Suprapubic skin (tissue), 4 donors: ENCODE data around the gene GFER. TPM values are rescaled to one million over a fixed set of nuclear protein-coding genes. Genes with fewer than 3 reads are reported as not detected.

Experiments used
- DNase-seq, 2 donors: peaks; one replicate each; pipeline ENCODE4 v3.0.0-alpha.2; 2019; ENCODE audit warnings: low spot score in 2 of 2
- H3K27ac ChIP-seq: fragments of 200-600 bp; sonication (generic); one replicate; pipeline ENCODE4 v1.5.1; 2019
- H3K27me3 ChIP-seq: fragments of 200-600 bp; sonication (generic); one replicate; pipeline ENCODE4 v1.5.1; 2019
- H3K36me3 ChIP-seq: fragments of 200-600 bp; sonication (generic); one replicate; pipeline ENCODE4 v1.5.1; 2019
- H3K4me1 ChIP-seq: fragments of 200-600 bp; sonication (generic); one replicate; pipeline ENCODE4 v1.5.1; 2019
- H3K4me3 ChIP-seq: fragments of 200-600 bp; sonication (generic); one replicate; pipeline ENCODE4 v1.5.1; 2019; ENCODE audit warnings: mild to moderate bottlenecking
- H3K9me3 ChIP-seq: fragments of 200-600 bp; sonication (generic); one replicate; pipeline ENCODE4 v1.5.1; 2019
- CTCF ChIP-seq, 2 donors: fragments of 200-600 bp in 1 of 2; fragments of 450-650 bp in 1 of 2; sonication (generic) in 1 of 2; IDR thresholded peaks; one replicate each; pipeline ENCODE4 v1.5.1; 2016 to 2019; ENCODE audit warnings: antibody characterized with exemption in 2 of 2, mild to moderate bottlenecking in 1 of 2, moderate library complexity in 1 of 2
- EP300 ChIP-seq: sonication (generic); formaldehyde crosslinking; IDR thresholded peaks from one replicate; pipeline ENCODE4 v1.6.1; 2017; ENCODE audit warnings: antibody characterized with exemption
- POLR2A ChIP-seq, 2 donors: fragments of 450-650 bp; IDR thresholded peaks; one replicate each; pipeline ENCODE4 v1.6.1; 2017; ENCODE audit warnings: antibody characterized with exemption in 2 of 2, mild to moderate bottlenecking in 2 of 2, moderate library complexity in 2 of 2
- POLR2AphosphoS5 ChIP-seq, 3 donors: sonication (generic); formaldehyde crosslinking; IDR thresholded peaks; one replicate each; pipeline ENCODE4 v1.6.1; 2017; ENCODE audit warnings: antibody characterized with exemption in 3 of 3
- WGBS: methylation state at CpG from one replicate; pipeline ENCODE4 v1.1.5; 2018; 5-methylcytosine and 5-hydroxymethylcytosine counted together
- total RNA-seq, 4 donors: library from RNA; depleted of rRNA; stranded (reverse); fragments of >200 nt; gene quantifications; one replicate each; pipeline ENCODE4 v1.1.0, GENCODE V29; 2016

Gene GFER
- total RNA-seq, 4 donors from 2014 or later: 7.0 to 11.2 (median 9.5) TPM

DNA sequence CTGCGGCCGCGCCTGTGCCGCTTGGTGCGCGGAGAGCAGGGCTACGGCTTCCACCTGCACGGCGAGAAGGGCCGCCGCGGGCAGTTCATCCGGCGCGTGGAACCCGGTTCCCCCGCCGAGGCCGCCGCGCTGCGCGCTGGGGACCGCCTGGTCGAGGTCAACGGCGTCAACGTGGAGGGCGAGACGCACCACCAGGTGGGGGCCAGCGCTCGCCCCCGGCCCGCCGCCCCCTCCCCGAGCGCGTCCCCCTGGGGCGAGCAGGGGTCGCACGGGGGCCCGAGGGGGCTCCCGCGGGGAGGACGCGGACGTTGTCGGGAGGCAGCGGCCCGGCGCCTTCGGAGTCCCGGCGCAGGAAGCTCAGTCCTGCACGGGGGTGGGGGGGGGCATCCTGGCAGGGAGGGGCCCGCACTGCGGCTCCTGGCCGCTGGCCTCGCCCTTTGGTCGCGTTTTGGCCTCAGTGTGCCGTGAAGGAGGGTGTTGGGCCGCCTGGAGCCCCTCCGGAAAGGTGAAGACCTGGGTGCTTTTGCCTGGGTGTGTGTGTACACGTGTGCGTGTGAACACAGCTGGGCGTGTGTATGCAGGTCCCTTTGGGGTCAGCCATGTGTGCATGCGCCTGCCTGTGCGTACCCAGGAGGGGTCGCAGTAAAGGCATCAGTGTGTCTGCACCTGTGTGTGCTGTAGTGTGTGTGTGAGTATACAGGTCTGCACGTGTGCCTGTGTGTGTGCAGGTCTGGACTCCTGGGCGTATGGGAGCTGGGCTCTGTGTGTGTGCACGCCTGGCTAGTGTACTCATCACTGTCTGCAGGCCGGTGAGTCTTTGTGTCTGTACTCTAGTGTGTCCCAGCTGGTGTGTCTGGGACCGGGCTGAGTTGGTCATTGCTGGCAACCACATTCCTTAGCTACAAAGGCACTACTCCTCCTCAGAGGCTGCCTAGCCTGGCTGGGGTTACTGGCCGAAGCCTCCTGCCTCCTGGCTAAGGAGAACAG lies 43.3 kb downstream of the GFER start:
- WGBS: 49% methylated on average over 3 of the region's 76 CpGs
- H3K27me3 ChIP-seq: no peaks in the 10 kb centered on the region
- H3K9me3 ChIP-seq: no peaks in the 10 kb centered on the region
- no peak for DNase-seq
- no peaks in the 10 kb centered on the region for H3K36me3 ChIP-seq
- TF ChIP-seq POLR2AphosphoS5 (IDR thresholded peaks at IDR 0.05) (no peak), EP300 (no peak), CTCF (IDR thresholded peaks at IDR 0.05) (no peak), POLR2A (IDR thresholded peaks at IDR 0.05) (no peak)
- H3K4me3 ChIP-seq: peak overlapping the region; percentile 75
- H3K4me1 ChIP-seq: peaks cover 43% of the 10 kb centered on the region
- H3K27ac ChIP-seq: peak overlapping the region; percentile 23

DNA sequence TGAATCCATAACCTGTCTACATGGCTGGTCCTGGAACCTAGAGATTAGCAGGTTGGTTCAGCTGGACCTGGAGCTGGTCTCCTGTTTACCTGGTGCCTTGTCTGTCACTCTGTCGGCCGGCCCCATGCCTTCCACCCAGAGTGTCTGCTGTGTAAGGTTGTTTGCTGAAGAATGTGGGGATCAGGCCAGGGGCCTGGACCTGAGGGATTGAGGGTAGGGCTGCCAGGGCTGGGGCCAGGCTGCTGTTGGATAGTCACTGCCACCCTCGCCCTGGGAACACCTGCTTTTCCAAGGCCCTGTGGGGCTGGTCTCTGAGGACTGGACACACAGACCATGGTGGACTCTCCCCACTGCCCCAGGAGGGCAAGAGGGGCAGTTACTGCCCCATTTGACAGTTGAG lies 44.2 kb downstream of the GFER start:
- 40% methylated on average over 1 of the region's 3 CpGs for WGBS
- peak overlapping the region; percentile 75 for H3K4me3 ChIP-seq
- DNase-seq: no peak
- no peaks in the 10 kb centered on the region for H3K27me3 ChIP-seq
- no peaks in the 10 kb centered on the region for H3K9me3 ChIP-seq
- H3K27ac ChIP-seq: no peak overlapping the region
- peaks cover 43% of the 10 kb centered on the region for H3K4me1 ChIP-seq
- no peaks in the 10 kb centered on the region for H3K36me3 ChIP-seq
- no peak for TF ChIP-seq POLR2A (IDR thresholded peaks at IDR 0.05)
- TF ChIP-seq CTCF (IDR thresholded peaks at IDR 0.05): no peak
- TF ChIP-seq EP300: no peak
- no peak for TF ChIP-seq POLR2AphosphoS5 (IDR thresholded peaks at IDR 0.05)

GRCh38 chr16:2028620-2029220 lies 44.7 kb downstream of the GFER start:
- peak overlapping the region; percentile 75 for H3K4me3 ChIP-seq
- no peaks in the 10 kb centered on the region for H3K27me3 ChIP-seq
- no peaks in the 10 kb centered on the region for H3K9me3 ChIP-seq
- peaks cover 43% of the 10 kb centered on the region for H3K4me1 ChIP-seq
- no peak for DNase-seq
- no peaks in the 10 kb centered on the region for H3K36me3 ChIP-seq
- 99% methylated on average over 9 of the region's 18 CpGs for WGBS
- TF ChIP-seq EP300: no peak
- no peak for TF ChIP-seq CTCF (IDR thresholded peaks at IDR 0.05)
- TF ChIP-seq POLR2A (IDR thresholded peaks at IDR 0.05): no peak
- no peak for TF ChIP-seq POLR2AphosphoS5 (IDR thresholded peaks at IDR 0.05)
- no peak overlapping the region for H3K27ac ChIP-seq

- Histone ChIP-seq H3K4me3 (peak overlapping the region; percentile 75), H3K27ac (no peak overlapping the region), H3K9me3 (no peaks in the 10 kb centered on the region), H3K36me3 (no peaks in the 10 kb centered on the region), H3K27me3 (no peaks in the 10 kb centered on the region), H3K4me1 (peaks cover 43% of the 10 kb centered on the region)
- DNase-seq: peak in 1 of 2 donors; percentile 68
- TF ChIP-seq CTCF (IDR thresholded peaks at IDR 0.05) (no peak), POLR2AphosphoS5 (IDR thresholded peaks at IDR 0.05) (no peak), EP300 (no peak), POLR2A (IDR thresholded peaks at IDR 0.05) (no peak)
- WGBS: 82% methylated on average over 2 of the region's 22 CpGs
Measured at GRCh38 chr16:2029350-2029749, 45.4 kb downstream of the GFER start.

GRCh38 chr16:2030036-2030435 lies 46.0 kb downstream of the GFER start:
- peaks cover 48% of the 10 kb centered on the region for H3K4me1 ChIP-seq
- TF ChIP-seq POLR2A (IDR thresholded peaks at IDR 0.05): no peak
- TF ChIP-seq EP300: no peak
- no peak for TF ChIP-seq CTCF (IDR thresholded peaks at IDR 0.05)
- TF ChIP-seq POLR2AphosphoS5 (IDR thresholded peaks at IDR 0.05): no peak
- DNase-seq: no peak
- H3K9me3 ChIP-seq: no peaks in the 10 kb centered on the region
- H3K27me3 ChIP-seq: no peaks in the 10 kb centered on the region
- WGBS: 85% methylated on average over 9 of the region's 11 CpGs
- no peak overlapping the region for H3K27ac ChIP-seq
- peak overlapping the region; percentile 75 for H3K4me3 ChIP-seq
- H3K36me3 ChIP-seq: no peaks in the 10 kb centered on the region
